K562 (cell line): ENCODE measurements around the gene LY6G6F. TPM values are rescaled to one million over a fixed set of nuclear protein-coding genes. Genes with fewer than 3 reads are reported as not detected.

ENCODE experiments used
- CBFB ChIP-seq: sonication (generic); formaldehyde crosslinking; IDR thresholded peaks from 2 replicates; pipeline ENCODE4 v1.4.0; 2020; ENCODE audit warnings: mild to moderate bottlenecking, missing genetic modification reagents
- ETV6 ChIP-seq, 3 experiments: fragments of 150-350 bp in 1 of 3; sonication (generic) in 1 of 3; formaldehyde crosslinking in 1 of 3; IDR thresholded peaks; 2 replicates each; pipeline versions ENCODE4 v1.6.1 to v1.8.0; 2014 to 2022; ENCODE audit warnings: borderline replicate concordance in 2 of 3, low read depth in 2 of 3, antibody characterized with exemption in 1 of 3, low read length in 1 of 3, mild to moderate bottlenecking in 1 of 3, missing genetic modification reagents in 1 of 3
- FOXK1 ChIP-seq: sonication (generic); formaldehyde crosslinking; IDR thresholded peaks from 2 replicates; pipeline ENCODE4 v1.8.0; 2022; ENCODE audit warnings: missing genetic modification reagents, mild to moderate bottlenecking, borderline replicate concordance
- FOXM1 ChIP-seq, 2 experiments: fragments of 450-650 bp in 1 of 2; sonication (generic) in 1 of 2; formaldehyde crosslinking in 1 of 2; IDR thresholded peaks; 2 replicates each; pipeline versions ENCODE4 v1.6.1 to v1.9.0; 2017 to 2022; ENCODE audit warnings: low read depth in 2 of 2, mild to moderate bottlenecking in 2 of 2, missing genetic modification reagents in 1 of 2, moderate library complexity in 1 of 2
- GTF2B ChIP-seq: IDR thresholded peaks from 2 replicates; pipeline ENCODE4 v1.6.1; 2011; ENCODE audit not compliant: insufficient read length; ENCODE audit errors: extremely low read depth
- HLTF ChIP-seq: fragments of 450-650 bp; IDR thresholded peaks from 2 replicates; pipeline ENCODE4 v1.6.1; 2016
- MYC ChIP-seq, 2 experiments: fragments of 250-450 bp in 1 of 2; sonication (Bioruptor Pico) in 1 of 2; IDR thresholded peaks; 2 replicates each; pipeline versions ENCODE4 v1.5.1 to v1.6.1; 2012 to 2021; ENCODE audit warnings: low read depth in 2 of 2, borderline replicate concordance in 1 of 2, improper control_type of control experiment in 1 of 2, low read length in 1 of 2, mild to moderate bottlenecking in 1 of 2, moderate library complexity in 1 of 2
- SMAD3 ChIP-seq: fragments of 450-650 bp; formaldehyde crosslinking; conservative IDR thresholded peaks from 2 replicates; pipeline ENCODE4 v1.4.0; 2020; ENCODE audit warnings: mild to moderate bottlenecking
- STAT6 ChIP-seq: sonication (generic); formaldehyde crosslinking; IDR thresholded peaks from 2 replicates; pipeline ENCODE4 v1.8.1; 2023; ENCODE audit warnings: mild to moderate bottlenecking, missing genetic modification reagents
- THAP12 ChIP-seq: fragments of 250-450 bp; sonication (Bioruptor Pico); IDR thresholded peaks from 2 replicates; pipeline ENCODE4 v1.9.0; 2021; ENCODE audit warnings: mild to moderate bottlenecking, inconsistent platforms
- ZNF232 ChIP-seq: sonication (generic); formaldehyde crosslinking; IDR thresholded peaks from 2 replicates; pipeline ENCODE4 v1.8.0; 2022; ENCODE audit warnings: mild to moderate bottlenecking, missing genetic modification reagents
- ZNF561 ChIP-seq: fragments of 450-650 bp; formaldehyde crosslinking; conservative IDR thresholded peaks from 2 replicates; pipeline ENCODE4 v1.4.0; 2020; ENCODE audit warnings: mild to moderate bottlenecking, moderate library complexity
- ZNF644 ChIP-seq: fragments of 200-800 bp; sonication (Bioruptor generic); IDR thresholded peaks from 2 replicates; pipeline ENCODE4 v1.6.1; 2016; ENCODE audit warnings: low read depth, missing genetic modification characterization, missing compliant biosample characterization
- ZNF76 ChIP-seq: fragments of 250-450 bp; sonication (Bioruptor Pico); IDR thresholded peaks from 2 replicates; pipeline ENCODE4 v1.4.0; 2020; ENCODE audit warnings: mild to moderate bottlenecking, moderate library complexity, borderline replicate concordance
- ZNF77 ChIP-seq: fragments of 250-450 bp; sonication (Bioruptor Pico); IDR thresholded peaks from 2 replicates; pipeline ENCODE4 v1.5.0; 2020
- ZNF785 ChIP-seq: fragments of 250-450 bp; sonication (Bioruptor Pico); IDR thresholded peaks from 2 replicates; pipeline ENCODE4 v1.4.0; 2020; ENCODE audit warnings: mild to moderate bottlenecking
- ZSCAN32 ChIP-seq: fragments of 450-650 bp; formaldehyde crosslinking; IDR thresholded peaks from 2 replicates; pipeline ENCODE4 v1.4.0; 2020; ENCODE audit warnings: mild to moderate bottlenecking, moderate library complexity
- polyA plus RNA-seq, 8 experiments: library from polyadenylated mRNA; depleted of rRNA in 4 of 8; stranded (reverse) in 5 of 8; unstranded in 3 of 8; fragments of >200 nt; fragmentation: Nextera tagmentation in 2 of 8; fragmentation: Illumina TruSeq in 1 of 8; extraction: Ambion mirVana in 2 of 8; extraction: Trizol in 1 of 8; gene quantifications; 2 replicates each; pipeline versions ENCODE4 v1.2.1 to v1.2.3, GENCODE V29; 2011 to 2014; ENCODE audit warnings: inconsistent platforms in 1 of 8, missing spikeins in 1 of 8
- total RNA-seq, 7 experiments: library from RNA; depleted of rRNA in 6 of 7; stranded (reverse); fragments of >200 nt in 6 of 7; fragmentation: Illumina TruSeq in 2 of 7; extraction: Trizol in 2 of 7; gene quantifications; 2 replicates each; pipeline versions ENCODE4 v1.2.1 to v1.2.3, GENCODE V29; 2011 to 2021; ENCODE audit warnings: low replicate concordance in 1 of 7
- TF ChIP-seq, protein P1 (sequence below): sonication (generic); formaldehyde crosslinking; IDR thresholded peaks from 2 replicates; pipeline ENCODE4 v1.8.0; 2022; ENCODE audit warnings: missing genetic modification reagents, mild to moderate bottlenecking, borderline replicate concordance

Gene LY6G6F
- total and polyA plus RNA-seq, 9 of the 15 experiments (the other 6 are each of a cell fraction or from before 2014, with no cell fraction given): 0.14 to 0.50 (median 0.28) TPM; not detected in 2

DNA sequence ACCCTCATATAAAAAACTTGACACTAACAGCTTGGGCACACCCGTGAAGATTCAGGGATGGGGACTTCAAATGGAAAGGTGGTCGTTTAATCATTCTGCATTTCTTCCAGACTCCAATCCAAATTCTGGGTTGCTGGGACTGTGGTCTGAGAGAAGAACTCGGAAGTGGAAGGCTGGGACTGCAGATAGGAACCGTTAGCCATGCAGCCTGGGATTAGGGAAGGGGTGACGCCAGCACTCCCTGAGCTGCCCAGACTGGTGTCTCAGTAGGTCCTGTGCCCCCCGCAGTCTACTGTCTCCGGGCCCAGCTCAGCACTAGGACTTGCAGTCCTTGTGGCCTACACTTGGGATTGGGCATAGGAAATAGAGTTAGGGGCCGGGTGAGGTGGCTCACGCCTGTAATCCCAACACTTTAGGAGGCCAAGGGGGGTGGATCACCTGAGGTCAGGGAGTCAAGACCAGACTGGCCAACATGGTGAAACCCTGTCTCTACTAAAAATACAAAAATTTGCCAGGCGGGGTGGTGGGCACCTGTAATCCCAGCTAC lies 30.2 kb downstream of the LY6G6F start (continued):
- peak; percentile 77; the same call in 1 of the 2 replicates for TF ChIP-seq THAP12 (CRISPR knock-in tag)
- peak; percentile 6; the same call in 1 of the 2 replicates for TF ChIP-seq FOXK1 (CRISPR knock-in tag)
- TF ChIP-seq MYC (IDR thresholded peaks at IDR 0.05; ENCODE audit: low read depth, low read length): no peak
- peak; percentile 74; the same call in 1 of the 2 replicates for TF ChIP-seq MYC (CRISPR knock-in tag; IDR thresholded peaks at IDR 0.05; ENCODE audit: borderline replicate concordance, low read depth)
- no peak for TF ChIP-seq ZNF77
- TF ChIP-seq ZNF561 (CRISPR knock-in tag): no peak
- TF ChIP-seq SMAD3 (CRISPR knock-in tag): 0 out of 2 replicates have a peak, but pooled peaks have one; percentile 3
- TF ChIP-seq ZSCAN32 (CRISPR knock-in tag): 0 out of 2 replicates have a peak, but pooled peaks have one; percentile 25
- 0 out of 2 replicates have a peak, but pooled peaks have one; percentile 81 for TF ChIP-seq CBFB (CRISPR knock-in tag)
- no peak for TF ChIP-seq ZNF644
- peak; percentile 26; the same call in 1 of the 2 replicates for TF ChIP-seq ZNF232 (CRISPR knock-in tag)
- no peak; the same call in 1 of the 2 replicates for TF ChIP-seq HLTF
- TF ChIP-seq GTF2B: no peak
- no peak for TF ChIP-seq FOXM1 (IDR thresholded peaks at IDR 0.05; ENCODE audit: low read depth)
- 0 out of 2 replicates have a peak, but pooled peaks have one; percentile 2 for TF ChIP-seq FOXM1 (CRISPR knock-in tag; IDR thresholded peaks at IDR 0.05; ENCODE audit: low read depth)
- TF ChIP-seq STAT6 (CRISPR knock-in tag): 0 out of 2 replicates have a peak, but pooled peaks have one; percentile 53
- TF ChIP-seq ZNF76: 0 out of 2 replicates have a peak, but pooled peaks have one; percentile 39
- no peak for TF ChIP-seq ZNF785 (CRISPR knock-in tag)
- no peak for TF ChIP-seq ETV6 (IDR thresholded peaks at IDR 0.05; ENCODE audit: borderline replicate concordance in 1 of 2, low read depth in 2 of 2, low read length in 1 of 2)
- 0 out of 2 replicates have a peak, but pooled peaks have one; percentile 46 for TF ChIP-seq ETV6 (CRISPR knock-in tag; IDR thresholded peaks at IDR 0.05; ENCODE audit: borderline replicate concordance)
- TF ChIP-seq, protein P1, sequence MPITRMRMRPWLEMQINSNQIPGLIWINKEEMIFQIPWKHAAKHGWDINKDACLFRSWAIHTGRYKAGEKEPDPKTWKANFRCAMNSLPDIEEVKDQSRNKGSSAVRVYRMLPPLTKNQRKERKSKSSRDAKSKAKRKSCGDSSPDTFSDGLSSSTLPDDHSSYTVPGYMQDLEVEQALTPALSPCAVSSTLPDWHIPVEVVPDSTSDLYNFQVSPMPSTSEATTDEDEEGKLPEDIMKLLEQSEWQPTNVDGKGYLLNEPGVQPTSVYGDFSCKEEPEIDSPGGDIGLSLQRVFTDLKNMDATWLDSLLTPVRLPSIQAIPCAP: no peak
